Colonic mucosa (tissue), 4 donors: Measurements from ENCODE around the gene ZNF74. TPM values are rescaled to one million over a fixed set of nuclear protein-coding genes. Genes with fewer than 3 reads are reported as not detected.

Source experiments
- DNase-seq: peaks from one replicate; pipeline ENCODE4 v3.0.0-alpha.2; 2020
- H3K27ac ChIP-seq: fragments of 200-600 bp; one replicate; pipeline ENCODE4 v1.8.0; 2021
- H3K27me3 ChIP-seq: fragments of 200-600 bp; one replicate; pipeline ENCODE4 v1.8.0; 2021
- H3K36me3 ChIP-seq: fragments of 200-600 bp; one replicate; pipeline ENCODE4 v1.8.0; 2021
- H3K4me1 ChIP-seq: fragments of 200-600 bp; one replicate; pipeline ENCODE4 v1.8.0; 2021; ENCODE audit warnings: mild to moderate bottlenecking
- H3K4me3 ChIP-seq: fragments of 200-600 bp; one replicate; pipeline ENCODE4 v1.8.0; 2021
- H3K9ac ChIP-seq, 2 donors: one replicate each; pipeline ENCODE4 v1.7.0; 2013; ENCODE audit warnings: control low read depth in 2 of 2, low read depth in 2 of 2, low read length in 2 of 2
- H3K9me3 ChIP-seq: fragments of 200-600 bp; one replicate; pipeline ENCODE4 v1.8.0; 2021
- CTCF ChIP-seq: fragments of 200-600 bp; IDR thresholded peaks from one replicate; pipeline ENCODE4 v1.8.0; 2022; ENCODE audit warnings: antibody characterized with exemption, mild to moderate bottlenecking
- intact Hi-C: fragments of 100-400 bp; cut with DNase I; formaldehyde crosslinking; loops from one replicate; pipeline ENCODE4 v1.14.1; 2022
- total RNA-seq, 2 donors: library from RNA; stranded (reverse); fragmentation: NEBNext Ultra II Directional in 1 of 2; extraction: Animal tissue kit (Norgen Biotek cat#: 25700) in 1 of 2; gene quantifications; one replicate each; pipeline ENCODE4 v1.2.1, GENCODE V29; 2021
- donor health status: healthy.
- donor health status: DM: no; HTN: no; CAD: no.
- donor health status: DM: no; HTN: no; CAD: no.

The ZNF74 gene
- total RNA-seq, 2 donors from 2014 or later: 6.2 to 7.8 TPM

- no peaks in the 10 kb centered on the region for H3K9me3 ChIP-seq
- intact Hi-C loops: loop anchor here (10.0 kb wide), 1 partner anchor 60 kb away; the partner anchor contains the start of gene KLHL22
- peaks cover 85% of the 10 kb centered on the region for H3K27me3 ChIP-seq
- no peak for DNase-seq
- H3K27ac ChIP-seq: no peak overlapping the region
- H3K36me3 ChIP-seq: no peaks in the 10 kb centered on the region
- H3K9ac ChIP-seq: no peak overlapping the region
- TF ChIP-seq CTCF: no peak
- H3K4me1 ChIP-seq: peaks cover 25% of the 10 kb centered on the region
- H3K4me3 ChIP-seq: no peak overlapping the region
Observed at GRCh38 chr22:20434264-20434751, 40.4 kb downstream of the ZNF74 start.

GRCh38 chr22:20434773-20435172 lies 40.8 kb downstream of the ZNF74 start:
- Histone ChIP-seq H3K9ac (no peak overlapping the region), H3K36me3 (no peaks in the 10 kb centered on the region), H3K9me3 (no peaks in the 10 kb centered on the region), H3K4me3 (no peak overlapping the region), H3K27ac (no peak overlapping the region), H3K4me1 (peaks cover 20% of the 10 kb centered on the region), H3K27me3 (peaks cover 82% of the 10 kb centered on the region)
- no peak for TF ChIP-seq CTCF
- intact Hi-C loops: loop anchor here (10.0 kb wide), 1 partner anchor 60 kb away; the partner anchor contains the start of gene KLHL22
- DNase-seq: no peak

GRCh38 chr22:20435436-20436306 lies 41.7 kb downstream of the ZNF74 start:
- Histone ChIP-seq H3K9ac (no peak overlapping the region), H3K4me1 (peaks cover 12% of the 10 kb centered on the region), H3K4me3 (peak overlapping the region; percentile 36), H3K27ac (no peak overlapping the region), H3K36me3 (no peaks in the 10 kb centered on the region), H3K9me3 (no peaks in the 10 kb centered on the region), H3K27me3 (peaks cover 73% of the 10 kb centered on the region)
- TF ChIP-seq CTCF: no peak
- no peak for DNase-seq
- intact Hi-C loops: loop anchor here (10.0 kb wide), 1 partner anchor 59 kb away; the partner anchor contains the start of gene KLHL22

- Histone ChIP-seq H3K9me3 (no peaks in the 10 kb centered on the region), H3K4me3 (peak overlapping the region; percentile 36), H3K36me3 (no peaks in the 10 kb centered on the region), H3K27me3 (peaks cover 66% of the 10 kb centered on the region), H3K9ac (peak overlapping the region in 1 of 2 donors; percentile 54), H3K27ac (no peak overlapping the region), H3K4me1 (peaks cover 6% of the 10 kb centered on the region)
- no peak for TF ChIP-seq CTCF
- intact Hi-C loops: loop anchor here (10.0 kb wide), 1 partner anchor 58 kb away; the partner anchor contains the start of gene KLHL22
- no peak for DNase-seq
Observed at GRCh38 chr22:20436307-20436767, 42.4 kb downstream of the ZNF74 start.

GRCh38 chr22:20436768-20437612 lies 43.0 kb downstream of the ZNF74 start:
- Histone ChIP-seq H3K27ac (peak overlapping the region; percentile 7), H3K9me3 (no peaks in the 10 kb centered on the region), H3K4me1 (no peaks in the 10 kb centered on the region), H3K4me3 (peak overlapping the region; percentile 36), H3K27me3 (peaks cover 59% of the 10 kb centered on the region), H3K36me3 (no peaks in the 10 kb centered on the region), H3K9ac (peak overlapping the region; percentile 54 to 58)
- intact Hi-C loops: loop anchor here (10.0 kb wide), 1 partner anchor 58 kb away; the partner anchor contains the start of gene KLHL22
- no peak for TF ChIP-seq CTCF
- no peak for DNase-seq
